Ishikawa (cell line): ENCODE measurements around the gene CAST.

Source experiments
- EP300 ChIP-seq: IDR thresholded peaks from 2 replicates; pipeline ENCODE4 v1.6.1; 2012; ENCODE audit warnings: borderline replicate concordance
- NFIC ChIP-seq: IDR thresholded peaks from 2 replicates; pipeline ENCODE4 v1.6.1; 2012
- RAD21 ChIP-seq: IDR thresholded peaks from 2 replicates; pipeline ENCODE4 v1.6.1; 2012; ENCODE audit warnings: low read depth

- no peak for TF ChIP-seq RAD21
- TF ChIP-seq EP300: no peak
- TF ChIP-seq NFIC: no peak
Observed at GRCh38 chr5:96761618-96762017, 99.4 kb downstream of the CAST start.
